ENCODE measurements around the gene WNT7A.

WNT7A gene

DNA sequence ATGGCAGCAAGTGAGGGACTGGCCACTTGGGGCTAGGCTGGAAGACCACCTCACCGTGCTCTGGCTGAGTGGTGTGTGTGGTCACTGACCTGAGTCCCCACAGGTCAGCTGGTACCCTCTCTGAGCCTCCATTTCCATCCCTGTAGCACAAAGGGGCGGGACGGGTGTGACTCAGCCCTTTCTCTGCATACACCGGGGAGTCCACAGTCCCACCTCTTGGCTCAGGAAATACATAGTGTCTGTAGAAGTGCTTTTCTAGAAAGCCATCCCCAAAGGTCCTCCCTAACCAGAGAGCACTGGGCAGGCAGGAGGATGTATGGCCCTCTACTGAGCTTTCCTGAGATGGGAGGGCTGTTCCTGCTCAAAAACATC is 27.2 kb downstream of the WNT7A start:
- TF ChIP-seq, protein P1, sequence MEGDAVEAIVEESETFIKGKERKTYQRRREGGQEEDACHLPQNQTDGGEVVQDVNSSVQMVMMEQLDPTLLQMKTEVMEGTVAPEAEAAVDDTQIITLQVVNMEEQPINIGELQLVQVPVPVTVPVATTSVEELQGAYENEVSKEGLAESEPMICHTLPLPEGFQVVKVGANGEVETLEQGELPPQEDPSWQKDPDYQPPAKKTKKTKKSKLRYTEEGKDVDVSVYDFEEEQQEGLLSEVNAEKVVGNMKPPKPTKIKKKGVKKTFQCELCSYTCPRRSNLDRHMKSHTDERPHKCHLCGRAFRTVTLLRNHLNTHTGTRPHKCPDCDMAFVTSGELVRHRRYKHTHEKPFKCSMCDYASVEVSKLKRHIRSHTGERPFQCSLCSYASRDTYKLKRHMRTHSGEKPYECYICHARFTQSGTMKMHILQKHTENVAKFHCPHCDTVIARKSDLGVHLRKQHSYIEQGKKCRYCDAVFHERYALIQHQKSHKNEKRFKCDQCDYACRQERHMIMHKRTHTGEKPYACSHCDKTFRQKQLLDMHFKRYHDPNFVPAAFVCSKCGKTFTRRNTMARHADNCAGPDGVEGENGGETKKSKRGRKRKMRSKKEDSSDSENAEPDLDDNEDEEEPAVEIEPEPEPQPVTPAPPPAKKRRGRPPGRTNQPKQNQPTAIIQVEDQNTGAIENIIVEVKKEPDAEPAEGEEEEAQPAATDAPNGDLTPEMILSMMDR (IDR thresholded peaks at IDR 0.05; ENCODE audit: low read depth, low read length, missing control alignments), result no peak
- no peak overlapping the region for H3K4me3 ChIP-seq (replicated peaks; ENCODE audit: low read depth, low read length)
- no peak for DNase-seq (ENCODE audit: extremely low read depth, low read depth)

DNA sequence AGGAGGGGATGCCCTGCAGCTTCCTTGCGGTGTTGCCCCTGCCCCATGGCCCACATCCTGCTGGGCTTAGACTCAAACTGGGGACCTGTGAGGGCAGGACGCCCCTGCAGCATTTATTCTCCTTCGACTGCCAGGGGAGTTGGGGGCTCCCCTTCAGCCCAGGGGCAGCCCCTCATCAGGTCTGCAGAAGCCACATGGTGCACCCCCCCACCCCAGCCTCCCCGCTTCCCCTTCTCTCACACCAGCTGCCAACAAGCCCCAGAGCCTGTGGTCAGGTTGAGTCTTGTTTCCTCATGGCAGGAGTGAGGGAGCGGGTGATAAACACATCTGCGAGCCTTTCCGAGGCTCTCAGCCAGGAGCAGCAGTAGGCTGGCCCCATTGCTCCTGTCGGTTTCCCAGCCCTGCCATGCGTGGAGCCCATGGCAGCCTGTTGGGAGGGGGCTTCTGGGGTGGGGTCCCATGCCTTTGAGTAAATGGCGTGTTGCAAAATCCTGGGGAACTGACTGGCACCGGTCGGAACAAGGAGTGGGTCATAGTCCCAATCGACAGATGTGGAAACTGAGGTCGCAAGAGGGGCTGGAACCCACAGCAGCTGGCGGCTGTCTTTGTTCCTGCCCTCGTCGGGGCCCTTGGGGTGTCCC is 27.8 kb downstream of the WNT7A start:
- no peak for DNase-seq (ENCODE audit: extremely low read depth, low read depth)
- no peak overlapping the region for H3K4me3 ChIP-seq (replicated peaks; ENCODE audit: low read depth, low read length)
- TF ChIP-seq, protein P1 (IDR thresholded peaks at IDR 0.05; ENCODE audit: low read depth, low read length, missing control alignments), result no peak

DNA sequence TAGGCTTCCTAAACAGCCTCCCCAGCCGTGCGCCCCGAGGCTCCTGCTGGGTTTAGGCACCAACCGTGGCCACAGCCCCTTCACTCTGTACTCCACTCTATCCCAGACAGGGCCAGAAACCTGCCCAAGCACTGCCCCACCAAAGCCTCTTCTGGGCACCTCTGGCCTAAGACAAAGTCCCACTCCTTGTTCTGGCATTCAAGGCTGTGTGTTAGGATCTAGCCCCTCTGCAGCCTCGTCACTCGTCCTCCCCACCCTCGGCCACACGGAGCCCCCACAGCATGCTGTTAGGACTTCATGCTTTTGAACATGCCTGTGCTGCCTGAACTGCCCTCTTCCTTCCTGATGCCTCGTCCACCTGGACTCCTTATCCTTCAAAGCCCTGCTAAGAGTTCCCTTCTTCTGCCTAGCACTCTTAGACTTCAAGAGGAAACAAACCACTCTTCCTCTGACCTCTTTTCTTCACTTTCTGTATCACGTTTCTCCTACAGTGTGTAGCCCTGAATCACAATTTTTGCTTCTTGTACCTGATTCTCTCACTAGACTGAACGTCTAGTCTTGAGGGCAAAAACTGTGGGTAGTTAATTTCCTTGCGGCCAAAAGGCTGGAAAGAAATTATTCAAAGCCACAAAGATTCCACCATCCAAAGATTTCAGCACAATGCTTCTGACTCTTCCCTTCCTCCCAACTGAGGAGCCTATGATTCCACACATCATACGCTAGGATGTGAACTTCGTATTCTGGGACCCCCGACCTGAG is 28.6 kb downstream of the WNT7A start:
- no peak for DNase-seq (ENCODE audit: extremely low read depth, low read depth)

DNA sequence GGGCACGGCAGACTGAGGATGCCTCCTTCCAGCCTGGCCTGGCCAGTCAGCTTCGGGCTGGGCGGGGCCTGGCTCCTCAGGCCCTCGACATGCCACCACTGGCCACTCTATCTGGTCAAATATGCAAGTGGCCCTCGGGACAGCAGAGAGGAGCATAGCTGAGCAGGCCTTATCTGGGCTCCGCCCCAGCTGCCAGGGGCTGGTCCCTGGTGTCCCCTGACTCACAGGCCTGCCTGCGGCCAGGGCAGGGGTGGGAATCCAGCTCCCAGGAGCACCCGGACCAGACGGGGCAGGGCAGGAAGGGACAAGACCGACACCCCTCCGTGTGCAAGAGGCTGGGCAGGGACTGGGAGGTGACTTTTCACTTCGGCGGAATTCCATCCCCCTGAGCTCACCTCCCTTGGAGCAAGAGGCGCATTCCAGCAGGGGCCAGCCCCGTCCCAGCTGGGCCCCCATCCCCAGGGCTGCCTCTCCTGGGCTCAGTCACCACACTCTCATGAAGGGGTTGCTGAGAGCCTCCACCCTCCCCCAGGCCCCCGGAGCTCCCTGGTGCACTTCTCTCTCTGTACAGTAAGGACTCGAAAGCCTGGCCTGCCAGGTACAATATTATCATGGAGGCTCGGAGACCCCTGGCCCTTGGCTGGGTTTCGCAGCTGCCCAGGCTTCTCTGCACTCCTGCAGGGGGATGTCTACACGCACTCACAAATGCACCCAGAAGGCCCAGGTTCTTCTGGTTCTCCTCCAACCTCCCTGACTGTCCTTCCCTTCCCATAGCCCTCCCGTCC is 29.5 kb downstream of the WNT7A start:
- DNase-seq (ENCODE audit: extremely low read depth, low read depth), result no peak
- no peak overlapping the region for H3K4me3 ChIP-seq (replicated peaks; ENCODE audit: low read depth, low read length)
- TF ChIP-seq, protein P1 (IDR thresholded peaks at IDR 0.05; ENCODE audit: low read depth, low read length, missing control alignments), result no peak

More for the DNA sequence above, 28.6 kb downstream of the WNT7A start:
- TF ChIP-seq, protein P1 (IDR thresholded peaks at IDR 0.05; ENCODE audit: low read depth, low read length, missing control alignments), result no peak
- H3K4me3 ChIP-seq (replicated peaks; ENCODE audit: low read depth, low read length), result no peak overlapping the region

DNA sequence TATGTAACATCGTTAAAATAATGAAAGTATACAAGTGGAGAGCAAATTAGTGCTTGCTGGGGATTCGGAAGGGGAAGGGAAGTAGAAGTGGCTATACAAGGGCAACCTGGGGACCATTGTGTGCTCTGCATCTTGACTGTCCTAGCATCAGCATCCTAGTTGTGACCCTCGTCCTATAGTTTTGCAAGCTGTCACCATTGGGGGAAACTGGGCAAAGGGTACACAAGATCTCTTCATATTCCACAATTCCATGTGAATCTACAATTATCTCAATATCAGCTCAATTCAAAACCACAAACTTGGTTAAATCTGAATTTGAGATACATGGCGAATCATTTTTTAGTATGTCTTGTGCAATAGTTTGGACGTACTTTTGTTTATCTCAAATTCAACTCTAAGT is 30.9 kb downstream of the WNT7A start:
- H3K4me3 ChIP-seq (replicated peaks; ENCODE audit: low read depth, low read length), result no peak overlapping the region
- DNase-seq (ENCODE audit: extremely low read depth, low read depth), result no peak
- TF ChIP-seq, protein P1 (IDR thresholded peaks at IDR 0.05; ENCODE audit: low read depth, low read length, missing control alignments), result no peak

DNA sequence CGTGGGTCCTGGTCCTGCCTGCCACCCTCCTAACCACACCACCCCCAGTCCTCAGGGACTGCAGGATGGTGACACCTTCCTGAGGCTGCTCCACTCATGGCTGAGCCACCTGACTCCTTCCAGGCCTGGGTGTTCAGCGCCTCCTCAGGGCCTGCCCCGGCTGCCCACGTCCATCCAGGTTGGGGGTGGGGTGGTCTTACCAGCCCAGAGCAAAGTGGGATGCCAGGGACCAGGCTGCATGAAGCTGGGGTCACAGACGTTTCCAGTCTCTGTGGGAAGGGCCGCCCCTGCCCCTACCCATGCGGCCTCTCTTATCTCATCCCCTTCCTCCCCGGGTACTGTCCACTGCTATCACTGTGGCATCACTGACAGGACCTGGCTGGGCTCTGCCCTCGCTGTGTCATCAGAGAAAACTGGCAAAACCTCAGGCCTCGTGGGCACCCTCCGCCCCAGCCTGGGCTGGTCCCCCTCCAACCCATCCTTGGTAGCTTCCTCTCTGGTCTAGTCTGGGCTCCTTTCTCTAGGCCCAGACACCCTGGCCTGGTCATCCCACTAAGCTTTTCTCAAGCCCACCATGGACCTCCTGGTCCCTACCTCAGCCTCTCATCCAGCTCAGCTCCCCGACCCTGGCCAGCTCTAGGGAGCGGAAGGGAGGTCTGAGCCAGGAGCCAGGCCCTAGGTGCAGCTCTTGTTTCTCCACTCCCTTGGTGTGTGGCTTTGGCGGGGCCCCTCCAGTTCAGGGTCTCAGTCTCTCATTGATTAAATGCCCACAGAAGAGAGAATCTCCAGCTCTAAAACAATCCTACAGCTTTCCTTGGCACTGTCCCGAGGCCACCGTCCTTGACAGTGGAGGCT is 32.9 kb downstream of the WNT7A start:
- TF ChIP-seq, protein P1 (IDR thresholded peaks at IDR 0.05; ENCODE audit: low read depth, low read length, missing control alignments), result no peak
- H3K4me3 ChIP-seq (replicated peaks; ENCODE audit: low read depth, low read length), result no peak overlapping the region
- DNase-seq (ENCODE audit: extremely low read depth, low read depth), result no peak
